Prostate gland (tissue), 2 donors: ENCODE data around the gene TUSC7.

Experiments
- CTCF ChIP-seq, 4 experiments: fragments of 200-600 bp in 2 of 4; fragments of 450-650 bp in 2 of 4; sonication (generic) in 2 of 4; IDR thresholded peaks; 1 replicate in 3 of 4; 2 replicates in 1 of 4; pipeline ENCODE4 v1.5.1; 2016 to 2019; ENCODE audit warnings: antibody characterized with exemption in 4 of 4, mild to moderate bottlenecking in 2 of 4, moderate library complexity in 2 of 4
- POLR2A ChIP-seq: fragments of 450-650 bp; IDR thresholded peaks from one replicate; pipeline ENCODE4 v1.6.1; 2016; ENCODE audit warnings: antibody characterized with exemption, mild to moderate bottlenecking
- POLR2AphosphoS5 ChIP-seq: sonication (generic); formaldehyde crosslinking; IDR thresholded peaks from one replicate; pipeline ENCODE4 v1.6.1; 2017; ENCODE audit warnings: antibody characterized with exemption

DNA sequence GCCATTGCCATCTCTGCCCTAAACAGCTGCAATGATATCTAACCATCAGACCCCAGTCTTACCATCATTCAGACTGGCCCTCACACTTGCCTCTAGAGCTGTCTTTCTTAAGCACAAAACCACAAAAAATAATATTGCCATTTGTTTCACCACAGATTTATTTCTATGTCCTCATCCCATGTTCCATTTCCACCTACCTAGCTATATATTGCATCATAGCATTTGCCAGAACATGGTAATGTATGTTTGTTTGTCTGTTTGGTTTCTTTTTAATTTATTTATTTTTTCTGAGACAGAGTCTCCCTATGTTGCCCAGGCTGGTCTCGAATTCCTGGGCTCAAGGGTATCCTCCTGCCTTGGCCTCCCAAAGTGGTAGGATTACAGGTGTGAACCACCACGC is 18.5 kb upstream of the TUSC7 start:
- no peak for TF ChIP-seq CTCF (IDR thresholded peaks at IDR 0.05)
- no peak for TF ChIP-seq POLR2AphosphoS5
- TF ChIP-seq POLR2A, result no peak
